ENCODE data around the gene LRRC73.

- no peak for TF ChIP-seq EZH2phosphoT487 (IDR thresholded peaks at IDR 0.05; ENCODE audit: low read length)
- TF ChIP-seq CTCF (IDR thresholded peaks at IDR 0.05; ENCODE audit: low read length), result no peak
These were observed 17.5 kb downstream of the LRRC73 start for GRCh38 chr6:43492673-43493072.

All from MM.1S (cell line).